HCT116 (cell line): ENCODE results near the gene PLBD2. TPM values are rescaled to one million over a fixed set of nuclear protein-coding genes. Genes with fewer than 3 reads are reported as not detected.

Experiments
- ATAC-seq: fragments of 200-7000 bp; cut with Tn5 transposase; 2 replicates; pipeline ENCODE4 v1.9.1; 2020; ENCODE audit warnings: mild to moderate bottlenecking, moderate library complexity
- BruUV-seq: library from RNA; stranded (reverse); fragments of 400-500 nt; replicated peaks from 2 replicates; lab custom pipeline; 2021; lab: Mats Ljungman, UMichigan
- CTCF ChIA-PET: fragments of 300-600 bp; sonication (Branson Sonifier 250); formaldehyde crosslinking; loops from one replicate; lab custom pipeline; 2021; ENCODE audit warnings: antibody characterized with exemption; lab: Charles Lee
- POLR2A ChIA-PET: fragments of 300-600, 350-600 bp; sonication (Branson Sonifier 250); formaldehyde crosslinking; loops from one replicate; lab custom pipeline; 2021; ENCODE audit warnings: antibody characterized with exemption; lab: Charles Lee
- RAD21 ChIA-PET, 2 experiments: fragments of 300-600 bp; sonication (Branson Sonifier 250); formaldehyde crosslinking; loops; one replicate each; lab custom pipeline; 2023; ENCODE audit warnings: low total read pairs in 2 of 2; ENCODE audit not compliant: uncharacterized antibody in 2 of 2, unreplicated experiment in 2 of 2, low non-redundant PET in 1 of 2; lab: Charles Lee
- DNase-seq: peaks from one replicate; pipeline ENCODE4 v3.0.0-alpha.2; 2010; ENCODE audit warnings: low read depth, low spot score
- H2AFZ ChIP-seq: fragments of 200-600 bp; shearing (Covaris generic), sonication (generic); 2 replicates; pipeline ENCODE4 v1.6.1; 2017; ENCODE audit warnings: low read depth, mixed run types, mixed read lengths, antibody characterized with exemption, low read length; ENCODE audit not compliant: poor library complexity, severe bottlenecking
- H3K27ac ChIP-seq: 2 replicates; pipeline ENCODE4 v1.5.1; 2012; ENCODE audit warnings: low read depth, low read length
- H3K27me3 ChIP-seq: fragments of 200-600 bp; sonication (generic); 2 replicates; pipeline ENCODE4 v1.6.1; 2016; ENCODE audit warnings: mixed run types, low read length, mixed read lengths; ENCODE audit not compliant: insufficient read depth
- H3K36me3 ChIP-seq, 2 experiments: fragments of 200-500 bp in 1 of 2; fragments of 200-600 bp in 1 of 2; sonication (Bioruptor generic) in 1 of 2; sonication (generic) in 1 of 2; 2 replicates each; pipeline versions ENCODE4 v1.5.1 to v1.6.1; 2014 to 2016; ENCODE audit warnings: low read length in 2 of 2, inconsistent platforms in 1 of 2, mixed read lengths in 1 of 2, mixed run types in 1 of 2; ENCODE audit not compliant: insufficient read depth in 2 of 2, control insufficient read depth in 1 of 2
- H3K4me1 ChIP-seq, 2 experiments: fragments of 200-600 bp in 1 of 2; sonication (generic) in 1 of 2; 2 replicates each; pipeline versions ENCODE4 v1.5.1 to v1.6.1; 2012 to 2017; ENCODE audit warnings: low read length in 2 of 2, inconsistent platforms in 1 of 2, mild to moderate bottlenecking in 1 of 2, mixed read lengths in 1 of 2, mixed run types in 1 of 2, moderate library complexity in 1 of 2; ENCODE audit not compliant: insufficient read depth in 2 of 2, control insufficient read depth in 1 of 2
- H3K4me2 ChIP-seq: fragments of 200-600 bp; sonication (generic); 2 replicates; pipeline ENCODE4 v1.6.1; 2017; ENCODE audit warnings: mixed run types, low read length, mixed read lengths
- H3K4me3 ChIP-seq, 2 experiments: fragments of 200-600 bp in 1 of 2; sonication (generic) in 1 of 2; replicated peaks in 1 of 2; 2 replicates each; pipeline ENCODE4 v1.5.1; 2011 to 2016; ENCODE audit warnings: low read length in 2 of 2, control low read depth in 1 of 2, low read depth in 1 of 2, mild to moderate bottlenecking in 1 of 2, mixed read lengths in 1 of 2, mixed run types in 1 of 2
- H3K79me2 ChIP-seq: fragments of 200-600 bp; sonication (generic); 2 replicates; pipeline ENCODE4 v1.6.1; 2017; ENCODE audit warnings: mild to moderate bottlenecking, mixed run types, low read length, moderate library complexity, mixed read lengths; ENCODE audit not compliant: insufficient read depth
- H3K9ac ChIP-seq: fragments of 200-600 bp; sonication (generic); 2 replicates; pipeline ENCODE4 v1.6.1; 2016; ENCODE audit warnings: low read length, mixed read lengths
- H3K9me2 ChIP-seq: fragments of 200-600 bp; sonication (generic), shearing (Covaris generic); 2 replicates; pipeline ENCODE4 v1.6.1; 2017; ENCODE audit warnings: mixed run types, mild to moderate bottlenecking, moderate library complexity; ENCODE audit not compliant: insufficient read depth
- H3K9me3 ChIP-seq, 2 experiments: fragments of 200-500 bp in 1 of 2; fragments of 200-600 bp in 1 of 2; sonication (Bioruptor generic) in 1 of 2; sonication (generic) in 1 of 2; 2 replicates each; pipeline ENCODE4 v1.6.1; 2014 to 2017; ENCODE audit warnings: low read length in 2 of 2, mixed read lengths in 2 of 2, inconsistent platforms in 1 of 2, low read depth in 1 of 2, mild to moderate bottlenecking in 1 of 2, mixed run types in 1 of 2, moderate library complexity in 1 of 2; ENCODE audit not compliant: control insufficient read depth in 1 of 2, insufficient read depth in 1 of 2
- H4K20me1 ChIP-seq: fragments of 200-600 bp; sonication (generic), shearing (Covaris generic); 2 replicates; pipeline ENCODE4 v1.6.1; 2017; ENCODE audit warnings: mixed run types, mild to moderate bottlenecking, moderate library complexity; ENCODE audit not compliant: insufficient read depth
- EGR1 ChIP-seq: IDR thresholded peaks from 2 replicates; pipeline ENCODE4 v1.6.1; 2012; ENCODE audit warnings: low read depth
- ELF1 ChIP-seq: IDR thresholded peaks from 2 replicates; pipeline ENCODE4 v1.6.1; 2012; ENCODE audit warnings: low read depth, borderline replicate concordance
- FOSL1 ChIP-seq: IDR thresholded peaks from 2 replicates; pipeline ENCODE4 v1.6.1; 2012; ENCODE audit warnings: low read depth
- JUND ChIP-seq: IDR thresholded peaks from 2 replicates; pipeline ENCODE4 v1.6.1; 2012
- MAX ChIP-seq: IDR thresholded peaks from 2 replicates; pipeline ENCODE4 v1.6.1; 2012
- POLR2A ChIP-seq: IDR thresholded peaks from 2 replicates; pipeline ENCODE4 v1.7.0; 2011; ENCODE audit warnings: borderline replicate concordance; ENCODE audit not compliant: insufficient read depth, insufficient read length; ENCODE audit errors: extremely low read depth
- POLR2AphosphoS5 ChIP-seq: IDR thresholded peaks from 2 replicates; pipeline ENCODE4 v1.6.1; 2011; ENCODE audit warnings: mild to moderate bottlenecking, low read depth, low read length, moderate library complexity
- RAD21 ChIP-seq: IDR thresholded peaks from 2 replicates; pipeline ENCODE4 v1.6.1; 2012; ENCODE audit warnings: low read depth, mild to moderate bottlenecking
- REST ChIP-seq: IDR thresholded peaks from 2 replicates; pipeline ENCODE4 v1.6.1; 2012; ENCODE audit warnings: low read depth
- SIN3A ChIP-seq: IDR thresholded peaks from 2 replicates; pipeline ENCODE4 v1.6.1; 2012; ENCODE audit warnings: low read depth
- SP1 ChIP-seq: IDR thresholded peaks from 2 replicates; pipeline ENCODE4 v1.6.1; 2012; ENCODE audit warnings: low read depth
- TCF7L2 ChIP-seq: IDR thresholded peaks from 2 replicates; pipeline ENCODE4 v1.7.0; 2011; ENCODE audit warnings: borderline replicate concordance, inconsistent platforms; ENCODE audit not compliant: insufficient read depth, insufficient read length; ENCODE audit errors: extremely low read depth
- ZFX ChIP-seq: fragments of 450-650 bp; IDR thresholded peaks from 2 replicates; pipeline ENCODE4 v1.6.1; 2017
- intact Hi-C: fragments of 100-400 bp; cut with micrococcal nuclease; formaldehyde crosslinking; loops from 2 replicates; pipeline ENCODE4 v1.10.0; 2022
- total RNA-seq: library from RNA; stranded (reverse); gene quantifications from one replicate; pipeline ENCODE4 v1.2.1, GENCODE V29; 2021; ENCODE audit not compliant: unreplicated experiment
- TF ChIP-seq, protein P1 (sequence below): IDR thresholded peaks from 2 replicates; pipeline ENCODE4 v1.6.1; 2012

PLBD2 gene
- total RNA-seq, 1 experiment from 2014 or later: 45.0 TPM

DNA sequence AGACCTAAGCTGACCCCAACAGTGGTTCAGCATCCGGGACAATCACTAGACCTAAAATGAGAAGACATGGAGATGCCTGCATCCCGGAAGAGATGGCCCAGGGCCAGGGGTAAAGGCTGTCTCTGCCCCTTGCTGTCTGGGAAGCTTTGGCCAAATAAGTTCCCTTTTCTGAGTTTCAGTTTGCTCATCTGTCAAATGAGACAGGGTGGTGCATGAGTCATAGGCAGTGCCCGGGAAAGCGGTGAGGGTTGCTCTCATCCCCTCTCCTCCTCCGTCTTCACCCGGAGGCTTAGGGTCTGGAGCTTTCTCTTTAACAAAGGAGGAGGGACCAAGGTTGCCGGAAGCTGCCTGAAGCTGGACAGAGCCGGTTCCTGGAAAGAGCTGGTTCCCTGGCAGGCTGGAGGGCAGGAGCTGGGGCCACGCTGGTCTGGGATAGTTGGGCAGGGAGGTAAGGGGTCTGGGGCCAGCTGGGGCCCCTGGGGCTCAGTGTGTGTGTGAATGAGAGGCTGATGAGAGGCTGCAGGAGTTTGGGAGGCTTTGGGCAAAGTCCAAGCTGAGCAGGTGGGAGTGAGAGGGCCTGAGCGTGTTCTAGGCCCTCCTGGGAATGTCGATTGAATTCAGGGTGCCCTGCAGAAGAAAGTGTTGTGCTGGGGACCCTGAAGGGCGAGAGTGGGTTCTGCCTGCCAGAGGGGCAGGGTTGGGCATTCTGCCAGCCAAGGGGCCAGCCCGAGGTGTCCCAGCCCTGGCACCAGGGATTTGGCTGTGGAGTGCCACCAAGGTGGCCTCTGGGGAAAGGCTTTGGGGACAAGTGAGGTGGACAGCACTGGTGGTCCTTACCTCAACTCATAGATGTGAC lies 63.9 kb downstream of the PLBD2 start, which contains the start of gene SDSL:
Gene SDSL, plus strand, starts transcription at position 351 of the 856 bp plus-strand sequence. CDS start 5,603 bp downstream, outside the sequence.
- H4K20me1 ChIP-seq: no peaks in the 10 kb centered on the region

More for the DNA sequence above, 63.9 kb downstream of the PLBD2 start, which contains the start of gene SDSL:
- intact Hi-C loops: no loop called here
- peaks cover 5 to 24% of the 10 kb centered on the region in 2 experiments; a peak in 3 of 4 replicates for H3K4me1 ChIP-seq
- DNase-seq: peak; percentile 48
- BruUV-seq: TSS peak; percentile 77
- H2AFZ ChIP-seq: peak within 1 kb of the TSS; percentile 50
- H3K4me3 ChIP-seq: peak within 1 kb of the TSS; percentile 89 to 93
- CTCF ChIA-PET: interaction anchor here (1.5 kb wide), 1 partner anchor 429 kb away, joined by 3 read pairs; no protein-coding TSS in a partner anchor
- H3K27ac ChIP-seq: peak within 1 kb of the TSS; percentile 74
- H3K9me2 ChIP-seq: no peaks in the 10 kb centered on the region
- peak; percentile 90 for ATAC-seq
- H3K4me2 ChIP-seq: peak within 1 kb of the TSS; percentile 97
- H3K27me3 ChIP-seq: no peaks in the 10 kb centered on the region
- no peaks in the 10 kb centered on the region for H3K9me3 ChIP-seq
- RAD21 ChIA-PET: interaction anchor here in 1 of 2 experiments (0.5 to 1.4 kb wide), 3 partner anchors 43 to 123 kb away, joined by 3 to 7 read pairs (median 4); partner anchors contain the start of gene SLC8B1
- POLR2A ChIA-PET: interaction anchor here (0.6 to 1.4 kb wide), 3 partner anchors 13 to 208 kb away, joined by 4 to 9 read pairs (median 5); partner anchors contain the start of gene SLC8B1
- peak within 1 kb of the TSS; percentile 89 for H3K9ac ChIP-seq
- TF ChIP-seq, protein P1, sequence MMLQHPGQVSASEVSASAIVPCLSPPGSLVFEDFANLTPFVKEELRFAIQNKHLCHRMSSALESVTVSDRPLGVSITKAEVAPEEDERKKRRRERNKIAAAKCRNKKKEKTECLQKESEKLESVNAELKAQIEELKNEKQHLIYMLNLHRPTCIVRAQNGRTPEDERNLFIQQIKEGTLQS: no peak
- TF ChIP-seq POLR2AphosphoS5 (peak; percentile 93), REST (no peak), FOSL1 (peak; percentile 57), ELF1 (no peak; the same call in 1 of the 2 replicates), EGR1 (no peak), ZFX (peak; percentile 73; the same call in 1 of the 2 replicates), RAD21 (no peak), MAX (peak; percentile 70), TCF7L2 (no peak), JUND (peak; percentile 62), SP1 (peak; percentile 59; the same call in 1 of the 2 replicates), SIN3A (peak; percentile 75), POLR2A (peak; percentile 43)
- H3K79me2 ChIP-seq: peaks cover 6% of the 10 kb centered on the region; the same call in 1 of the 2 replicates
- H3K36me3 ChIP-seq: no peaks in the 10 kb centered on the region
